Measurements from ENCODE around the gene C3orf33.
A peak's percentile ranks its signal among the peaks of the same experiment; 100 is the strongest.
"Not testable (repeated sequence)": the region's sequence is repeated elsewhere in the genome, so short reads cannot be mapped to it uniquely, and the experiment has no call there.

C3orf33 gene

GRCh38 chr3:155805802-155806618 is at the start of gene C3orf33:
TSS of gene C3orf33 (minus strand) at chr3:155806278. CDS start at chr3:155806252, 26 bp downstream.
- DNase-seq (ENCODE audit: low read depth), result peak; percentile 48
- peak within 1 kb of the TSS; percentile 70 for H3K4me3 ChIP-seq (replicated peaks; ENCODE audit: low read depth, low read length)
- TF ChIP-seq CTCF (IDR thresholded peaks at IDR 0.05; ENCODE audit: low read length, missing control alignments), result peak; percentile 35

GRCh38 chr3:155854141-155854940 is 48.3 kb upstream of the C3orf33 start, which contains the start of gene SLC33A1:
TSS of gene SLC33A1 (minus strand) at chr3:155854427. CDS start at chr3:155853997, 430 bp downstream.
- DNase-seq (ENCODE audit: low read depth), result peak; percentile 100
- H3K4me3 ChIP-seq (replicated peaks; ENCODE audit: low read depth, low read length), result peak within 1 kb of the TSS; percentile 83
- no peak for TF ChIP-seq CTCF (IDR thresholded peaks at IDR 0.05; ENCODE audit: low read length, missing control alignments)

- DNase-seq (ENCODE audit: low read depth), result peak; percentile 30
- H3K4me3 ChIP-seq (replicated peaks; ENCODE audit: low read depth, low read length), result peak overlapping the region; percentile 83
Observed at GRCh38 chr3:155853214-155854140, 47.4 kb upstream of the C3orf33 start.

GRCh38 chr3:155852341-155852740 is 46.3 kb upstream of the C3orf33 start:
- peak overlapping the region; percentile 83 for H3K4me3 ChIP-seq (replicated peaks; ENCODE audit: low read depth, low read length)
- no peak for DNase-seq (ENCODE audit: low read depth)
- no peak for TF ChIP-seq CTCF (IDR thresholded peaks at IDR 0.05; ENCODE audit: low read length, missing control alignments)

More at GRCh38 chr3:155853214-155854140, 47.4 kb upstream of the C3orf33 start:
- no peak for TF ChIP-seq CTCF (IDR thresholded peaks at IDR 0.05; ENCODE audit: low read length, missing control alignments)

- DNase-seq (ENCODE audit: low read depth); H3K4me3 ChIP-seq (replicated peaks; ENCODE audit: low read depth, low read length): not testable (repeated sequence)
Observed at GRCh38 chr3:155849404-155849803, 43.3 kb upstream of the C3orf33 start.

- no peak for DNase-seq (ENCODE audit: low read depth)
- TF ChIP-seq CTCF (IDR thresholded peaks at IDR 0.05; ENCODE audit: low read length, missing control alignments), result no peak
- no peak overlapping the region for H3K4me3 ChIP-seq (replicated peaks; ENCODE audit: low read depth, low read length)
Observed at GRCh38 chr3:155847993-155848392, 41.9 kb upstream of the C3orf33 start.

All from fibroblast of pulmonary artery (primary cell).